Measurements from ENCODE around the gene RXFP1. TPM values are rescaled to one million over a fixed set of nuclear protein-coding genes. Genes with fewer than 3 reads are reported as not detected.
A peak's percentile ranks its signal among the peaks of the same experiment; 100 is the strongest.

The RXFP1 gene
- total RNA-seq (2014; rRNA removed; shearing (Covaris generic)): not detected in 2 replicates

DNA sequence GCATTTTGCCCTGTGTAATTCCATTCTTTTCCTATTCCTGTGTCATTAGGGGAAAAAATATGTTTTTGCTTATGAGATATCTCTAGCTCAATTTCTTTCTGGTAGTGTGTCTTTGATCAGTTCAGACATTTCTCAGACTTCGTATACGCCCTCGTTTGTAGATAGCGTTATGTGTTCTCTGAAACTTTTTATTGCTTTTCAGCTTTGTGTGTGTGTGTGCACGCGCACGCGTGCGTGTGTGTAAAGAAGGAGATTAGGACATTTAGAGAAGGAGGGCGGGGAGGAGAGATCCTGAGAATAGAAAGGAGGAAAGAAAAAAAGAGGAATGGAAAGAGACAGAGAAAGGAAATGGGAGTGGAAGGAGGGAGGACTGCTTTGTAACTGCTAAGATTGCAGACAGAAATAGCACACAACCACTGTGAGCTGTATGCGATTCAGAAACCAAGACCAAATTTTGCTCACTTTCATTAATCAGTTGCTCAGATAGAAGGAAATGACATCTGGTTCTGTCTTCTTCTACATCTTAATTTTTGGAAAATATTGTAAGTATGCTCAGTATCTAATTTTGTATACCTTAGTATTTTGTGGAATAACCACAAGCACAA, at the start of gene RXFP1:
RXFP1 (plus strand) TSS at position 399 of the 605 bp plus-strand sequence; CDS start at position 494, 95 bp downstream.
- DNase-seq (ENCODE audit: low spot score): no peak

DNA sequence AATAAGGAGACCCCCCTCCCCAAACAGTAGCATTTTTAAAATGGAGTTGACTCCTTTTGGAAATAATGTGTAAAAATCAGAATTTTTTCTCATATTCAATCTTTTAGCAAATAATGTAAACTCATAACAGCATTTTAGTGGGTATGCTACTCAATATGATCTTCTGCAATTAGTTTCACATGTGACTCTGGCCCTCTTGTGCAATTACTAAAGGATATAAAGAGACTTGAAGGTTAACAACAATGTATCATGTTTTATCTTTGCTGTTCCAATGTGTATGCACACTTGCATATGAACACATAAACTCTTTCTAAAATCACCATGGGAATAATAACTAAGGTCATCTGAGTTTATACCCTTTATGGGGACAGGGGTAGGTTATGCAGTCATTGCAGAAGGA, 39.9 kb upstream of the RXFP1 start:
- DNase-seq (ENCODE audit: low spot score): no peak

DNA sequence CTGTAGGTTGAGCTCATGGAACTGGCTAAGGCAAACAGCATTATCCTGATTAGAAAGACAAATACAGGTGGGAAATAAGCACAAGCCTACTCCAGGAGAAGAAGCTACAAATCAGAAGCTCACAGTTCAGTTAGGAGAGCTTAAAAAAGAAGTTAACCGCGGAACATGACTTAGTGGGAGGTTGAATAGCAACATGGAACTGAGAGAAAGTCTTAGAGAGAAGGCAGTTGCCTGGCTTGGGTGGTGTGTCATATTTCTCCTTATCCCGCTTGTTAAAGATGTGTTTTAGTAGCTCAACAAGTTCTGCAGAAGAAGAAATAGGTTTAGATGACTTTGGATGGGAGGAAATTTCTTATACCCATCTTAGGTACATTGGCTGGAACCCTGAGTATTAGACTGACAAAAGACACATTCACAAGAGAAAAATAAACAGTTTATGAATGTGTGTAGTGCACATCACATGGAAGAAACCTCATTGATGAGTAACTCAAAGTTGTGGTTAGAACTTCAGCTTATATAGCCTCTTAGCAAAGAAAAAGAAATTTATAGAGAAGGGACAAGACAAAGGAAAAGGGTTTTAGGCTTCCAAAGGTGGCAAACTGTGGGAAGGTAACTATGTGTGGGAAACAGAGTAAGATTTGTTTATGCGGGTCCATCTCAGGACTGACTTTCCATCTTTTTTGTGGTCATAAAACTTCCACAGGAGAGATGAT, 37.4 kb upstream of the RXFP1 start:
- DNase-seq (ENCODE audit: low spot score): no peak

DNA sequence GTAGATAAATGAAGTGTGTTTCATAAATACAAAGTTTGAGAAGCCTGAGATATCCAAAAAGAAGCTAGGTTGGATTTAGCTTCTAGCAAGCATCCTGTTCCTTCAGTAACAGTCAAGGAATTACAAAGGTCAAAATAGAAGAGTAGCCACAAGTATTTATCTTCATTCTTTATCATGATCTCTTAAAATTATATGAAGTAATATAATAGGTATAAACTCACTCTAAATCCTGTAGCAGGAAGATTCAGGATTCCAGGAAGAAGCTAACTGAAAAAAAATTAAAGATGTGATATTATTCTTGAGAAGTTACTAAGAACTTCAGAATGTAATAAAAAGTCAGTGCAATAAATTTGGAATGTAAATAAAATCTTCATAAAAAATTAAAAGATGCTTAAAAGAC, 31.1 kb upstream of the RXFP1 start:
- no peak for DNase-seq (ENCODE audit: low spot score)

DNA sequence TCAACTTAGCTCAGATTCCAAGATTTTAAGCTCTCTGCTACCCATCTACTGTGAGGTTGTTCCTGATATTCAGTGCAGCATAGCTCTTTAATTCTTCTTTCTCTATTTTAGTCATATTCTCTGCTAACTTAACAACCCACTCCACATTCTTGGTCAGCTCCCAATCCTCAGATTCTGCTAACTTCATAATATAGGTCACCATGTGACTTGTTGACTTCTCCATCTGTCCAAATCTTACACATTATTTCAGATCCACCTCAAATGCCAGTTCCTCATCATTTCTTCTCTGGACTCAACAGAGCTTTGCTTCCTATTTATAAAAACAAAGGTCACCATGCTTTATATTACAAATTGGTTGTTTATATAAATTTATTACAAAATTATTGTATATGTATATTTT, 29.3 kb upstream of the RXFP1 start:
- DNase-seq (ENCODE audit: low spot score): no peak

DNA sequence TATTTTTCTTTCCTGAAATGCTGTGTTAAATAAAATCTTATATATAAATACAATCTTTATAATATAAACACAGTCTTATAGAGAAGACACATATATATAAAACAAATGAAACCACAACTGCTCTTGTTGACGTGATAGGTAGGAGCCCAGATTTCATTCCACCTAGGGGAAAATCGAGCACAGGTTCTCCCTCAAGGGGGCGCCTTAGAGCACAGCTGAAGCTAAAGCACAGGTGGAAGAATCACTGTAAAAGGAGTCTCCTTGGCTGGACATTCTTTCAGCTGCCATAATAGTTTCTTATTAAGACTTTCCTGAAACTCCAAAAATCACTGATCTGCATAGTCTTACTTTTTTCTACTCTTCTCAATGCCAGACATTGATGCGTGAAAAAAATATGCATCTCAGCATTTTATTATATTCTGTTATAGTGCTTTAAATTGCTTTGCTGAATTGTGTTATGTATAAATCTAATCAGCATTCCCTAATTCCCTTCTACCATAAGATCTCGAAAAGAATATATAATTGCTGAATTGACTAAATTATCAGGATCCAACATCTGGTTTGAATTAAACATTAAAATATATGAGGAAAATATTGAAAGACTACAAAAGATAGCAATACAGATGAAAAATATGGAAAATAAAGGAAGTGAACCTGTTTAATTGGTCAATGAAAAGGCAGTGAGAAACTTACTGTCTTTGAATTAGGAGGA, 25.5 kb upstream of the RXFP1 start:
- peak; percentile 30 for DNase-seq (ENCODE audit: low spot score)

DNA sequence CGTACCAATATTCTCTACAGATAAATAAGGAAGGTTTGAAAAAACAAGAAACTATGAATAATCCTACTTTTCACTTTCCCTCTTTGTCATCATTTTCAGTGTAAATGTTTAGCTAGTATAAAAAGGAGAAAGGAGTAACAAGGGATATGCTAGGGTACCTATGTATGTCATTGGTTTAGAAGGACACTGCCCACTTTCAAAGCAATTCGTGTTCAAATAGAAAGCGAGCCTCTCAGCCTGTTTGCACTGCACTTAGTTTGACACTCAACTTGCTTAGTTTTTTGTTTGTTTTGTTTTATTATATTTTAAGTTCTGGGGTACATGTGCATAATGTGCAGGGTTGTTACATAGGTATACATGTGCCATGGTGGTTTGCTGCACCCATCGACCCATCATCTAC, 21.6 kb upstream of the RXFP1 start:
- DNase-seq (ENCODE audit: low spot score): no peak

DNA sequence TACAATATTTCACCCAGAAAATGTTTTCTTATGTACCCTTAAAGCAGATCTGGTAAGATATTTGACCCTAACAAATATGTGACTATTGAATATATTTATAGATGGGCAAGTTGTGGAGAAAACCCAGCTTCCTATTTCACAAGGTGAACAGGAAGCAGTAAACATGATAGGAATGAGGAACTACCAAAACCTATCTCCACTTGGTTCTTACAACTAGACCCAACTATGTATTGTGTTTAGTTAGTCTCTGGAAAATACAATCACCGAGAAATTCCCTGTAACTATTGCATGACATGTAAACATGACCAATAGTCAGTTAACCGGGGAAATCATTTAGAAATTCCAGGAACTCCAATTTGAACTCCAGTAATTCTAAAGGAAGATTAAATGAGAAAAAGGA, 8.4 kb upstream of the RXFP1 start:
- DNase-seq (ENCODE audit: low spot score): no peak

DNA sequence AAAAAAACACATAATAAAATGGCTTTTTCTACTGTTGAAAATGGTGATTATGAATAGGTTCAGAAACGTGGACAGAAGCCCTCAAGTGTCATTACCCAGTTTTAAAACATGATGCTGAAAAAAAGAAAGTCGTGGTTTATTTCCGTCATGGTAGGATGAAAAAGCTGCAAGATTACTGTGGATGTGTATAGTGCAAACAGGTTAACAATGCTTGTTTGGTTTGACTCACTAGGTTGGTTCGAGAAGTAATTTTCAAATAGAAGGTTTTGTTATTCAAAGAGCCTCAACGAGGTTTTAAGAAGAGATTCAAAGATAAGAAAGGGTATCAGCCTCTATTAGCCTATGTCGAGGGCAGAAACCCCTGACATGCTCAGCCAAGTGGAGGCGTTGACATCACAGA, 2.5 kb upstream of the RXFP1 start:
- no peak for DNase-seq (ENCODE audit: low spot score)

DNA sequence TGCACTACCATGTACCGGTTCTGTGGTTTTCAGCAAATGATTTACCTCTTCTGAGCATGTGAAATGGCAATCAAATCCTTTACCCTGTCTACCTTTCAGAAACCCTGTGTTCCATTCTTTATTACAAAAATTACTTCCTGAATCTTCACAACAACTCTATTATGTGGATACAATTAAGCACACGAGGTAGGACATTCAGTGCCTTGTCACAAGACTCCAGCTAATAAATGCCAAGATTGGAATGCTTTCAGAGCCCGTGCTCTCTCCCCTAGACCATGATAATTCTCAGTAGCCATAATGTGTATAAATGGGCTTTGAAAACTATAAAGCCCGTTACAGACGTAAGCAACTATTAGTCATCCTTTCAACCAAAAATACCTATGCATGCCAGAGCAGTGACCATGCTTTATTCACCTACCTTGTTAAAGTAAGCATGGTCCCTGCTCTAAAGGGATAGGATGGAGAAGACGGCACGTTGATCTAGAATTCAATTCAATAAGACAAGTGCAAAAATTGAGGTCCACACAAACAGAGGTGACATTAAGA, 2.4 kb downstream of the RXFP1 start:
- DNase-seq (ENCODE audit: low spot score): no peak

DNA sequence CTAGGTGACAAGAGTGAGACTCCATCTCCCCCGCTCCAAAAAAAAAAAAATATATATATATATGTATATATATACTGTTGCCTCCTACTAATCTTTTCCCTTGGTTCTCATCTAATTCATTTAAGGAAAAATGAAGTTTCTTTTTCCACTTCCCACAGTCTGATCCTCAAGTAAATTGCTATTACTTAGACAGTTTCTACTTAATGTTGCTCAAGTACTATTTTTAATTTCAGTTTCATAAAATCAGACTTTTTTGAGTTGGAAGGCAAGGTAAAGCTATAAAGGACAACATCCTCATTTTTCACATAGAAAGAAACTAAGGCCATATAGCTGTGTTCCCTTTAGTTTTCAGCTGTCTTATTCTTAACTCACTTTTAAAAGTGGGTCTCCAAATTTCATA, 5.8 kb downstream of the RXFP1 start:
- no peak for DNase-seq (ENCODE audit: low spot score)

DNA sequence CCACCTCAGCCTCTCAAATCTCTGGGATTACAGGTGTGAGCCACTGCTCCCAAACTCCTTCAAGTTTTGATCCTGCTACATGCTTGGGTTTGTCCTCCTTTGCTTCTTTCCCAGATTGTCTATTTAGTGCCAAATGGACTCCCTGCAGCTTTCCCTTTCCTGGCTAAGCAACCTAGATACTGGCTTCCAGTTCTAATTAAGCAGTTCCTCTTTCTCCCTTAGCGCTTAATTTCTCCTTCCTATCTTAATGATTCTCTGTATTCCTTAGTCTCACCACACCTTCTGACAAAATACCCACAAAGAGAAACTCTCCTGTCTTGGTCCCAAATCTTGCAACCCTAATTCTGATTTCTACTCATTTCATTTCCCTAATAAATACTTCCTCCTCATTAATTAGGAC, 7.8 kb downstream of the RXFP1 start:
- no peak for DNase-seq (ENCODE audit: low spot score)

DNA sequence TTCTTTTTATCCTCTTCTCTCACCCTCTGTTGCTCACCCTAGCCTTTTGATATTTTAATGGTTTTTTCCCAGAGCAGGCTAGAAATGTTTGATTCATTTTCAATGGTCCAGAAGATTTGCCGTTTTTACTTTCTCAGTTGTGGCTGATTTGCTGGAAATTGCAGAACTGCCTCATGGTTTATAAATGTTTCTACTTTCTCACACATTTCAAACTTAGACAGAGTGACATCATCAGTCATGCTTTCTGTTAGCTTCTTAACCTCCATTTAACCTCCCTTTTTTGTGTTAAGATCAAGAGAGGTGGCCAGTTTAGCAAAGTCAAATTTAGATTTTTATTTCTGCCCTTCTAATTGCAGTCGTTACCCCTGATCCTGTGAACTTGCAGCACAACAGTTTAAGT, 8.7 kb downstream of the RXFP1 start:
- DNase-seq (ENCODE audit: low spot score): no peak

DNA sequence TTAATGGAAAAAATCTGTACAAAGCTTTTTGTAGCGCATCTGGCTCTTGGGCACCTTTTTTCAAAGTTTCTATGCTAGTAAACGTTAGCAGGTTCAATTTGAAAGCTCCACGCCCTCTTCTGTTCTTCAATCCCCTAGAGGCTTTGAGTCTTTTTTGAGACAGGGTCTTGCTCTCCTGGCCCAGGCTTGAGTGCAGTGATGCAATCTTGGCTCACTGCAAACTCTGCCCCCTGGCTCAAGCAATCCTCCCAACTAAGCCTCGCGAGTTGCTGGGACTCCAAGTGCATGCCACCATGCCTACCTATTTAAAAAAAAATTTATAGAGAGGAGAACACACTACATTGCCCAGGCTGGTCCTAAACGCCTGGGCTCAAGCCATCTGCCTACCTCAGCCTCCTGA, 9.2 kb downstream of the RXFP1 start:
- DNase-seq (ENCODE audit: low spot score): no peak

DNA sequence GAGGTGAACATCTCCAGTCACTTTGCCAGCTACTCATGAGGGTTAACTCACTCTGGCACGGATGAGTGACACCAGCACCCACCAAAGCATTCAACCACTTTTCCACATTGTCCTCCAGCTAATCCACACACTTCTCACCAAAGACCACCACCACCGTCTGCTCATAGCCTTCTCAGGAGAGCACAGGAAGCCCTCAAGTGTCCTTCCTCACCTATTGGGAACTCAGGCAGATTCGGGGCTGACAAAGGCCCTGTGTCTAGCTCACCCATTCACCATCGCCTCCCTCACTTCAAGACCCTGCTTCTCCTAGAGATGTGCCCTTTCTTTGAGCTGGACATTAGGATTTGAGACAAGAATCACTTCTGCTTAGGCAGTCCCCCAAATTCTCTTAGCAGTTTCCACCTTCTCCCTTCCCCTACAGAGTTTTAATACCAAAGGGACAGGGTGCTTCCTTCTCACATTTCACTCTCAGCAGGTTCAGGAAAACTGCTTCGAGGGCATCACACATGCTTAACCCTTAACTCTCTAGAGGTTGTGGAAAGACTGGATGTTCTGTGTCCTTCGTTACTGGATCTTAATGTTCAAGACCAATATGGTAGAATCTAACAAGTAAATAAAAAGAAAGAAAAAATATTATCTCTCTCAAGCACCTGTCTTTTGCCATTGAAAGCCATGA, 11.0 kb downstream of the RXFP1 start:
- DNase-seq (ENCODE audit: low spot score): no peak

DNA sequence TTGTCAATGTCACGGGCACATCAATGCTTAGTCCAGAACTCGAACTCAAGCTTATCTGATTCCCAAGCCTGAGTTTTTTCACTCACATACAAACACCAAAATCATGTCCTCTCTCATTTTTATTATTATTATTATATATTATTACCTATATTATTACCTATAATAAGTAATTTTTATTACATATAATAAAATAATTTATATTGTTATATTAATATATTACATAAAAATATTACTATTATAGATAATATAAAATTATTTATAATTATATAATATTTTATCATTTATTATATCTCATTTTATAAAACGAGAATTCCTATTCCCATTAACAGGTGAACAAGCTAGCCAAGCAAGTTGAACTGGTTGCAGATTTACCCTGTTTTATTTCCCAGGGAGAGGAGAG, 13.0 kb downstream of the RXFP1 start:
- DNase-seq (ENCODE audit: low spot score): no peak

DNA sequence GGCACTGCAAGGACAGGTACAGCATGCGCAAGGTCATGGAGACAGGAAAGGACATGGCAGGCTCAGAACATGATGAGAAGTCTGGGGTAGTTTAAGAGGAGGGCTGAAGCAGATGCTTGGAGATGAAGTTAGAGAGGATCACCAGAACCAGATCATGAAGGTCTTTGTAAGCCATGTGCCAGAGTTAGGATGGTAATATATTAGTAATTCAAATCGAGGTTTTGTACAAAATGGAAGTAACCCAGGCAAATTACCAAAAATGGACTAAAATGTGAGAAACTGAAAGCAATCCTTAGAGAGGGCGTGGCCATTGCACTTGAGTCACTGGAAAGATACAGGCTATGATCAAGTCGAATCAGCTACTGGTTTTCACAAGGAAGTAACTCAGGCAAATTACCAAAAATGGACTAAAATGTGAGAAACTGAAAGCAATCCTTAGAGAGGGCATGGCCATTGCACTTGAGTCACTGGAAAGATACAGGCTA, 13.5 kb downstream of the RXFP1 start:
- no peak for DNase-seq (ENCODE audit: low spot score)

DNA sequence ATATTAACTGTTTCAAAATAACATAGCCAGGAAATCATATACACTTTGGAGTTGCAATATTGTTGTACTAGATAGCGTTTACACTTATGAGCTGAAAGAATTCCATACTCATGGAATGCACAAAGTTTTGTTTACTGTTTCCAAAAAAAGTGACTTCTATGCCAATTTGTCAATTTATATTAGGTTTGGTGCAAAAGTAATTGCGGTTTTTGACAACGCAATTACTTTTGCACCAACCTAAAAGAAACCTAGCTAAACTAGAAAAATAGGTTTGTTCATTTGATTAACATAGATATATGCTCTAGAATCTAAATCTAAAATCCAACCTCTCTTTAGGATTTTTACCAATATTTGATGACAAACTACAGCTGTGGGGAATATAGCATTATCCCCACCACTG, 15.2 kb downstream of the RXFP1 start:
- no peak for DNase-seq (ENCODE audit: low spot score)

DNA sequence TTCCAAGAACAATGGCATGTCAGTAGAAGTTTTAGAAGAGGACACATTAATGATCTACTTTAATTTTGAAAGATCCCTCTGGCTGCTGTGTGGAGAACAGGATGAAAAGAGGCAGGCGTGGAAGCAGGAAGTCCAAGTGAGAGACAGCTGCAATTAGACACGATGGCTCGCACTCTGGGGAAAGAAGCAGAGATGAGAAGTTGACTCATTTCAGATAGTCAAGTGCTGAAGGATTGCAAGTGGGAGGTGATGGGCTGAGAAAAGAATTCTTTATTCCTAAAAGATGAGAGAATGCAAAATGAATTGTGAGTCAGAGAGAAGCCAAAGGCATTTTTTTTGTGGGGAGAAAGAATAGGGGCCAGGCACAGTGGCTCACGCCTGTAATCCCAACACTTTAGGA, 16.5 kb downstream of the RXFP1 start:
- DNase-seq (ENCODE audit: low spot score): no peak

DNA sequence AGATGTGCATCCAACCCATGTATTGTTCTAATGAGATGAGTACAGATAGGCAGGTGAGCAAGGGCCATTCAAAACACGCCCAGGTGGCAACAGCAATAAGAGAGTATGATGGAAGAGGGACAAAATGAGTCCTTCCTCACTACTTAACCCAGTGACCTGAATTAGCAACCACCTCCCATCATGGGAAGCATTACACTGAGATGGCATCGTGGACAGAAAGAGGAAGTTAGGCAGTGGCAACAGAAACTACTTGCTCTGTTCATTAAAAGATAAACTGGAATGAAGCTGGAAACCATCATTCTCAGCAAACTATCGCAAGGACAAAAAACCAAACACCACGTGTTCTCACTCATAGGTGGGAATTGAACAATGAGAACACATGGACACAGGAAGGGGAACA, 17.2 kb downstream of the RXFP1 start:
- no peak for DNase-seq (ENCODE audit: low spot score)

DNA sequence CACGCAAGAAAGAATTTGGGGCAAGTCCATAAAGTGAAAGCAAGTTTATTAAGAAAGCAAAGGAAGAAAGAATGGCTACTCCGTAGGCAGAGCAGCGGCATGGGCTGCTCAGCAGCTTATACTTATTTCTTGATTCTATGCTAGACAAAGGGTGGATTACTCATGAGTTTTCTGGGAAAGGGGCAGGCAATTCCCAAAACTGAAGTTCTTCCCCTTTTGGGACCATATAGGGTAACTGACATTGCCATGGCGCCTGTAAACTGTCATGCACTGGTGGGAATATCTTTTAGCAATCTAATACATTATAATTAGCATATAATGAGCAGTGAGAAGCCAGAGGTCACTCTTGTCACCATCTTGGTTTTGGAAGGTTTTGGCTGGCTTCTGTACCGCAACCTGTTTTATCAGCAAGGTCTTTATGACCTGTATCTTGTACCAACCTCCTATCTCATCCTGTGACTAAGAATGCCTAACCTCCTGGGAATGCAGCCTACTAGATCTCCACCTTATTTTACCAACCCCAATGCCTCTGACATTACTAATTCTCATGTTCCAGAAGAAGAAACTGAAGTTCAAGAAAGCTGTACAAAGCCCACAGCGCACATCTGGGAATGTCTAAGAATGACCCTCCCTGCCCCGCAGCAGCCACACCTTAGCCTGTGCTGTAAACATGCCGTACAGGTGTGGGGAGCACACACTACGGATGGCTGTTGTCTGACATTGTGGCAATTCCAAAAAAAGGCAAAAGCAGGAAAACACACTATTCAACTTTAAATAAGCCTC, 18.6 kb downstream of the RXFP1 start:
- no peak for DNase-seq (ENCODE audit: low spot score)
